H9 (cell line): ENCODE measurements around the gene PSMC1. TPM values are rescaled to one million over a fixed set of nuclear protein-coding genes. Genes with fewer than 3 reads are reported as not detected.
A peak's percentile ranks its signal among the peaks of the same experiment; 100 is the strongest.

Source experiments
- DNase-seq: peaks from one replicate; pipeline ENCODE4 v3.0.0-alpha.2; 2017
- H2AFZ ChIP-seq: one replicate; pipeline ENCODE4 v1.6.1; 2013; ENCODE audit warnings: mild to moderate bottlenecking, low read length, control low read depth, moderate library complexity
- H2AK5ac ChIP-seq: 2 replicates; pipeline ENCODE4 v1.6.1; 2013; ENCODE audit warnings: low read length, control low read depth, mixed read lengths; ENCODE audit not compliant: insufficient read length
- H2BK120ac ChIP-seq: one replicate; pipeline ENCODE4 v1.6.1; 2013; ENCODE audit warnings: low read depth, mild to moderate bottlenecking, low read length, control low read depth, inconsistent platforms; ENCODE audit not compliant: poor library complexity, severe bottlenecking
- H2BK12ac ChIP-seq: 2 replicates; pipeline ENCODE4 v1.6.1; 2013; ENCODE audit warnings: low read length, control low read depth, mixed read lengths, low read depth; ENCODE audit not compliant: insufficient read length
- H2BK15ac ChIP-seq: 2 replicates; pipeline ENCODE4 v1.6.1; 2013; ENCODE audit warnings: low read depth, low read length, control low read depth
- H2BK20ac ChIP-seq: one replicate; pipeline ENCODE4 v1.6.1; 2013; ENCODE audit warnings: low read depth, mild to moderate bottlenecking, low read length, control low read depth, inconsistent platforms; ENCODE audit not compliant: poor library complexity, severe bottlenecking
- H2BK5ac ChIP-seq: 2 replicates; pipeline ENCODE4 v1.6.1; 2013; ENCODE audit warnings: low read length, control low read depth, mixed read lengths; ENCODE audit not compliant: insufficient read length
- H3K14ac ChIP-seq: 2 replicates; pipeline ENCODE4 v1.6.1; 2013; ENCODE audit warnings: low read length, control low read depth; ENCODE audit not compliant: insufficient read depth
- H3K18ac ChIP-seq: 2 replicates; pipeline ENCODE4 v1.6.1; 2013; ENCODE audit warnings: low read depth, mild to moderate bottlenecking, mixed read lengths, low read length, control low read depth; ENCODE audit not compliant: insufficient read length
- H3K23ac ChIP-seq: 2 replicates; pipeline ENCODE4 v1.6.1; 2013; ENCODE audit warnings: low read length, control low read depth, mixed read lengths, low read depth; ENCODE audit not compliant: insufficient read length
- H3K23me2 ChIP-seq: 2 replicates; pipeline ENCODE4 v1.6.1; 2013; ENCODE audit warnings: low read depth, mild to moderate bottlenecking, mixed read lengths, low read length, control low read depth; ENCODE audit not compliant: insufficient read length, poor library complexity, severe bottlenecking
- H3K27ac ChIP-seq: 2 replicates; pipeline ENCODE4 v1.5.1; 2013; ENCODE audit warnings: low read length, control low read depth, mixed read lengths, low read depth; ENCODE audit not compliant: insufficient read length
- H3K27me3 ChIP-seq: 2 replicates; pipeline ENCODE4 v1.6.1; 2013; ENCODE audit warnings: low read length, control low read depth, inconsistent platforms; ENCODE audit not compliant: insufficient read depth
- H3K4ac ChIP-seq: 2 replicates; pipeline ENCODE4 v1.6.1; 2013; ENCODE audit warnings: low read depth, mild to moderate bottlenecking, control low read depth, inconsistent platforms, low read length, moderate library complexity
- H3K4me1 ChIP-seq: 2 replicates; pipeline ENCODE4 v1.6.1; 2013; ENCODE audit warnings: low read length, control low read depth, inconsistent platforms; ENCODE audit not compliant: insufficient read depth
- H3K4me2 ChIP-seq: 2 replicates; pipeline ENCODE4 v1.6.1; 2013; ENCODE audit warnings: low read length, control low read depth, mixed read lengths; ENCODE audit not compliant: insufficient read length, insufficient read depth
- H3K56ac ChIP-seq: 2 replicates; pipeline ENCODE4 v1.6.1; 2013; ENCODE audit warnings: low read depth, mild to moderate bottlenecking, mixed read lengths, low read length, control low read depth; ENCODE audit not compliant: insufficient read length
- H3K79me1 ChIP-seq: 2 replicates; pipeline ENCODE4 v1.6.1; 2013; ENCODE audit warnings: low read depth, mild to moderate bottlenecking, moderate library complexity, low read length, control low read depth, inconsistent platforms; ENCODE audit not compliant: insufficient read depth, poor library complexity, severe bottlenecking
- H3K79me2 ChIP-seq: 2 replicates; pipeline ENCODE4 v1.6.1; 2013; ENCODE audit warnings: low read length, control low read depth, inconsistent platforms; ENCODE audit not compliant: insufficient read depth
- H3K9ac ChIP-seq: 2 replicates; pipeline ENCODE4 v1.6.1; 2013; ENCODE audit warnings: low read length, control low read depth, mixed read lengths; ENCODE audit not compliant: insufficient read length; ENCODE audit errors: extremely low read depth
- H3K9me3 ChIP-seq: one replicate; pipeline ENCODE4 v1.6.1; 2013; ENCODE audit warnings: low read depth, low read length, inconsistent platforms; ENCODE audit not compliant: control insufficient read depth
- H3T11ph ChIP-seq: one replicate; pipeline ENCODE4 v1.6.1; 2013; ENCODE audit warnings: mild to moderate bottlenecking, low read length, control low read depth, inconsistent platforms
- H4K20me1 ChIP-seq: one replicate; pipeline ENCODE4 v1.6.1; 2013; ENCODE audit not compliant: control insufficient read depth, insufficient read length, insufficient read depth
- H4K5ac ChIP-seq: 2 replicates; pipeline ENCODE4 v1.6.1; 2013; ENCODE audit warnings: low read depth, mild to moderate bottlenecking, mixed read lengths, low read length, control low read depth; ENCODE audit not compliant: insufficient read length
- H4K8ac ChIP-seq: replicated peaks from 2 replicates; pipeline ENCODE4 v1.6.1; 2013; ENCODE audit warnings: low read length, control low read depth, mixed read lengths, low read depth; ENCODE audit not compliant: insufficient read length
- H4K91ac ChIP-seq: 2 replicates; pipeline ENCODE4 v1.6.1; 2013; ENCODE audit warnings: low read depth, mild to moderate bottlenecking, moderate library complexity, mixed read lengths, low read length, control low read depth; ENCODE audit not compliant: insufficient read length
- H3K27ac Mint-ChIP-seq, 3 experiments: 2 replicates in 2 of 3; 3 replicates in 1 of 3; pipeline ENCODE4 v1.8.0; 2020 to 2021; ENCODE audit warnings: mixed read lengths in 3 of 3, mild to moderate bottlenecking in 1 of 3, moderate library complexity in 1 of 3
- H3K27me3 Mint-ChIP-seq: 2 replicates; pipeline ENCODE4 v1.8.0; 2021; ENCODE audit warnings: low read depth, mild to moderate bottlenecking, moderate library complexity, mixed read lengths
- H3K36me3 Mint-ChIP-seq, 3 experiments: 2 replicates in 2 of 3; 3 replicates in 1 of 3; pipeline ENCODE4 v1.8.0; 2020 to 2021; ENCODE audit warnings: low read depth in 3 of 3, mixed read lengths in 3 of 3; ENCODE audit not compliant: insufficient read depth in 1 of 3
- H3K4me1 Mint-ChIP-seq, 2 experiments: 2 replicates each; pipeline ENCODE4 v1.8.0; 2020; ENCODE audit warnings: mixed read lengths in 2 of 2
- H3K4me3 Mint-ChIP-seq, 2 experiments: 2 replicates in 1 of 2; 3 replicates in 1 of 2; pipeline ENCODE4 v1.8.0; 2020 to 2021; ENCODE audit warnings: mild to moderate bottlenecking in 2 of 2, mixed read lengths in 2 of 2, moderate library complexity in 1 of 2
- H3K9me3 Mint-ChIP-seq, 2 experiments: 2 replicates in 1 of 2; 3 replicates in 1 of 2; pipeline ENCODE4 v1.8.0; 2020; ENCODE audit warnings: mild to moderate bottlenecking in 2 of 2, mixed read lengths in 2 of 2, moderate library complexity in 1 of 2
- WGBS: extraction: QIAGEN DNeasy Blood & Tissue Kit; methylation state at CpG from one replicate; pipeline ENCODE4 v1.1.7; 2013; ENCODE audit warnings: missing lambda C conversion rate, low lambda C conversion rate, mixed read lengths; ENCODE audit not compliant: insufficient read length; ENCODE audit errors: extremely low coverage; 5-methylcytosine and 5-hydroxymethylcytosine counted together
- total RNA-seq: library from RNA; stranded (reverse); gene quantifications from 2 replicates; pipeline ENCODE4 v1.2.1, GENCODE V29; 2021
- TF ChIP-seq, protein P1 (sequence below): fragments of 200-600 bp; sonication (generic); conservative IDR thresholded peaks from 3 replicates; pipeline ENCODE4 v1.8.0; 2021; ENCODE audit warnings: antibody characterized with exemption, mild to moderate bottlenecking

Gene PSMC1
- total RNA-seq, 1 experiment from 2014 or later: 113 TPM

- Mint-ChIP-seq H3K27me3 (no peaks in the 10 kb centered on the region), H3K4me3 (no peak overlapping the region), H3K9me3 (no peaks in the 10 kb centered on the region), H3K27ac (peak overlapping the region in 1 of 3 experiments; percentile 76; a peak in 1 of 7 replicates), H3K4me1 (no peaks in the 10 kb centered on the region), H3K36me3 (peaks cover 31 to 84% (median 72%) of the 10 kb centered on the region in 3 experiments; a peak in 6 of 7 replicates)
- no peaks in the 10 kb centered on the region for H3K4me1 ChIP-seq
- no peak overlapping the region for H2BK5ac ChIP-seq
- H3K18ac ChIP-seq: no peak overlapping the region
- H4K20me1 ChIP-seq: no peaks in the 10 kb centered on the region
- H3K27ac ChIP-seq: no peak overlapping the region
- no peak overlapping the region for H2BK120ac ChIP-seq
- no peak overlapping the region for H2BK20ac ChIP-seq
- no peak overlapping the region for H3K4me2 ChIP-seq
- TF ChIP-seq, protein P1, sequence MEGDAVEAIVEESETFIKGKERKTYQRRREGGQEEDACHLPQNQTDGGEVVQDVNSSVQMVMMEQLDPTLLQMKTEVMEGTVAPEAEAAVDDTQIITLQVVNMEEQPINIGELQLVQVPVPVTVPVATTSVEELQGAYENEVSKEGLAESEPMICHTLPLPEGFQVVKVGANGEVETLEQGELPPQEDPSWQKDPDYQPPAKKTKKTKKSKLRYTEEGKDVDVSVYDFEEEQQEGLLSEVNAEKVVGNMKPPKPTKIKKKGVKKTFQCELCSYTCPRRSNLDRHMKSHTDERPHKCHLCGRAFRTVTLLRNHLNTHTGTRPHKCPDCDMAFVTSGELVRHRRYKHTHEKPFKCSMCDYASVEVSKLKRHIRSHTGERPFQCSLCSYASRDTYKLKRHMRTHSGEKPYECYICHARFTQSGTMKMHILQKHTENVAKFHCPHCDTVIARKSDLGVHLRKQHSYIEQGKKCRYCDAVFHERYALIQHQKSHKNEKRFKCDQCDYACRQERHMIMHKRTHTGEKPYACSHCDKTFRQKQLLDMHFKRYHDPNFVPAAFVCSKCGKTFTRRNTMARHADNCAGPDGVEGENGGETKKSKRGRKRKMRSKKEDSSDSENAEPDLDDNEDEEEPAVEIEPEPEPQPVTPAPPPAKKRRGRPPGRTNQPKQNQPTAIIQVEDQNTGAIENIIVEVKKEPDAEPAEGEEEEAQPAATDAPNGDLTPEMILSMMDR: no peak
- H4K8ac ChIP-seq: no peak overlapping the region
- H4K5ac ChIP-seq: no peak overlapping the region
- no peak overlapping the region for H3K9ac ChIP-seq
- no peak overlapping the region for H3K4ac ChIP-seq
- DNase-seq: no peak
- no peak overlapping the region for H3T11ph ChIP-seq
- no peak overlapping the region for H3K14ac ChIP-seq
- no peak overlapping the region for H2AK5ac ChIP-seq
- no peaks in the 10 kb centered on the region for H3K79me2 ChIP-seq
- H3K56ac ChIP-seq: no peak overlapping the region
- no CpG with 5 or more reads among the region's 9 CpGs for WGBS
- no peaks in the 10 kb centered on the region for H3K79me1 ChIP-seq
- H3K23ac ChIP-seq: no peak overlapping the region
- no peaks in the 10 kb centered on the region for H3K9me3 ChIP-seq
- H2BK12ac ChIP-seq: no peak overlapping the region
- no peak overlapping the region for H2BK15ac ChIP-seq
- no peak overlapping the region for H2AFZ ChIP-seq
- H4K91ac ChIP-seq: no peak overlapping the region
- no peaks in the 10 kb centered on the region for H3K23me2 ChIP-seq
- no peaks in the 10 kb centered on the region for H3K27me3 ChIP-seq
Measured at GRCh38 chr14:90266441-90267154, 10.2 kb downstream of the PSMC1 start.
